H9 (cell line): ENCODE data around the gene MORF4L1. TPM values are rescaled to one million over a fixed set of nuclear protein-coding genes. Genes with fewer than 3 reads are reported as not detected.

Experiments used
- DNase-seq: peaks from one replicate; pipeline ENCODE4 v3.0.0-alpha.2; 2017
- H2AFZ ChIP-seq: one replicate; pipeline ENCODE4 v1.6.1; 2013; ENCODE audit warnings: mild to moderate bottlenecking, low read length, control low read depth, moderate library complexity
- H2AK5ac ChIP-seq: 2 replicates; pipeline ENCODE4 v1.6.1; 2013; ENCODE audit warnings: low read length, control low read depth, mixed read lengths; ENCODE audit not compliant: insufficient read length
- H2BK120ac ChIP-seq: one replicate; pipeline ENCODE4 v1.6.1; 2013; ENCODE audit warnings: low read depth, mild to moderate bottlenecking, low read length, control low read depth, inconsistent platforms; ENCODE audit not compliant: poor library complexity, severe bottlenecking
- H2BK12ac ChIP-seq: 2 replicates; pipeline ENCODE4 v1.6.1; 2013; ENCODE audit warnings: low read length, control low read depth, mixed read lengths, low read depth; ENCODE audit not compliant: insufficient read length
- H2BK15ac ChIP-seq: 2 replicates; pipeline ENCODE4 v1.6.1; 2013; ENCODE audit warnings: low read depth, low read length, control low read depth
- H2BK20ac ChIP-seq: one replicate; pipeline ENCODE4 v1.6.1; 2013; ENCODE audit warnings: low read depth, mild to moderate bottlenecking, low read length, control low read depth, inconsistent platforms; ENCODE audit not compliant: poor library complexity, severe bottlenecking
- H2BK5ac ChIP-seq: 2 replicates; pipeline ENCODE4 v1.6.1; 2013; ENCODE audit warnings: low read length, control low read depth, mixed read lengths; ENCODE audit not compliant: insufficient read length
- H3K14ac ChIP-seq: 2 replicates; pipeline ENCODE4 v1.6.1; 2013; ENCODE audit warnings: low read length, control low read depth; ENCODE audit not compliant: insufficient read depth
- H3K18ac ChIP-seq: 2 replicates; pipeline ENCODE4 v1.6.1; 2013; ENCODE audit warnings: low read depth, mild to moderate bottlenecking, mixed read lengths, low read length, control low read depth; ENCODE audit not compliant: insufficient read length
- H3K23ac ChIP-seq: 2 replicates; pipeline ENCODE4 v1.6.1; 2013; ENCODE audit warnings: low read length, control low read depth, mixed read lengths, low read depth; ENCODE audit not compliant: insufficient read length
- H3K23me2 ChIP-seq: 2 replicates; pipeline ENCODE4 v1.6.1; 2013; ENCODE audit warnings: low read depth, mild to moderate bottlenecking, mixed read lengths, low read length, control low read depth; ENCODE audit not compliant: insufficient read length, poor library complexity, severe bottlenecking
- H3K27ac ChIP-seq: 2 replicates; pipeline ENCODE4 v1.5.1; 2013; ENCODE audit warnings: low read length, control low read depth, mixed read lengths, low read depth; ENCODE audit not compliant: insufficient read length
- H3K27me3 ChIP-seq: 2 replicates; pipeline ENCODE4 v1.6.1; 2013; ENCODE audit warnings: low read length, control low read depth, inconsistent platforms; ENCODE audit not compliant: insufficient read depth
- H3K4ac ChIP-seq: 2 replicates; pipeline ENCODE4 v1.6.1; 2013; ENCODE audit warnings: low read depth, mild to moderate bottlenecking, control low read depth, inconsistent platforms, low read length, moderate library complexity
- H3K4me1 ChIP-seq: 2 replicates; pipeline ENCODE4 v1.6.1; 2013; ENCODE audit warnings: low read length, control low read depth, inconsistent platforms; ENCODE audit not compliant: insufficient read depth
- H3K4me2 ChIP-seq: 2 replicates; pipeline ENCODE4 v1.6.1; 2013; ENCODE audit warnings: low read length, control low read depth, mixed read lengths; ENCODE audit not compliant: insufficient read length, insufficient read depth
- H3K56ac ChIP-seq: 2 replicates; pipeline ENCODE4 v1.6.1; 2013; ENCODE audit warnings: low read depth, mild to moderate bottlenecking, mixed read lengths, low read length, control low read depth; ENCODE audit not compliant: insufficient read length
- H3K79me1 ChIP-seq: 2 replicates; pipeline ENCODE4 v1.6.1; 2013; ENCODE audit warnings: low read depth, mild to moderate bottlenecking, moderate library complexity, low read length, control low read depth, inconsistent platforms; ENCODE audit not compliant: insufficient read depth, poor library complexity, severe bottlenecking
- H3K79me2 ChIP-seq: 2 replicates; pipeline ENCODE4 v1.6.1; 2013; ENCODE audit warnings: low read length, control low read depth, inconsistent platforms; ENCODE audit not compliant: insufficient read depth
- H3K9ac ChIP-seq: 2 replicates; pipeline ENCODE4 v1.6.1; 2013; ENCODE audit warnings: low read length, control low read depth, mixed read lengths; ENCODE audit not compliant: insufficient read length; ENCODE audit errors: extremely low read depth
- H3K9me3 ChIP-seq: one replicate; pipeline ENCODE4 v1.6.1; 2013; ENCODE audit warnings: low read depth, low read length, inconsistent platforms; ENCODE audit not compliant: control insufficient read depth
- H3T11ph ChIP-seq: one replicate; pipeline ENCODE4 v1.6.1; 2013; ENCODE audit warnings: mild to moderate bottlenecking, low read length, control low read depth, inconsistent platforms
- H4K20me1 ChIP-seq: one replicate; pipeline ENCODE4 v1.6.1; 2013; ENCODE audit not compliant: control insufficient read depth, insufficient read length, insufficient read depth
- H4K5ac ChIP-seq: 2 replicates; pipeline ENCODE4 v1.6.1; 2013; ENCODE audit warnings: low read depth, mild to moderate bottlenecking, mixed read lengths, low read length, control low read depth; ENCODE audit not compliant: insufficient read length
- H4K8ac ChIP-seq: replicated peaks from 2 replicates; pipeline ENCODE4 v1.6.1; 2013; ENCODE audit warnings: low read length, control low read depth, mixed read lengths, low read depth; ENCODE audit not compliant: insufficient read length
- H4K91ac ChIP-seq: 2 replicates; pipeline ENCODE4 v1.6.1; 2013; ENCODE audit warnings: low read depth, mild to moderate bottlenecking, moderate library complexity, mixed read lengths, low read length, control low read depth; ENCODE audit not compliant: insufficient read length
- H3K27ac Mint-ChIP-seq, 3 experiments: 2 replicates in 2 of 3; 3 replicates in 1 of 3; pipeline ENCODE4 v1.8.0; 2020 to 2021; ENCODE audit warnings: mixed read lengths in 3 of 3, mild to moderate bottlenecking in 1 of 3, moderate library complexity in 1 of 3
- H3K27me3 Mint-ChIP-seq: 2 replicates; pipeline ENCODE4 v1.8.0; 2021; ENCODE audit warnings: low read depth, mild to moderate bottlenecking, moderate library complexity, mixed read lengths
- H3K36me3 Mint-ChIP-seq, 3 experiments: 2 replicates in 2 of 3; 3 replicates in 1 of 3; pipeline ENCODE4 v1.8.0; 2020 to 2021; ENCODE audit warnings: low read depth in 3 of 3, mixed read lengths in 3 of 3; ENCODE audit not compliant: insufficient read depth in 1 of 3
- H3K4me1 Mint-ChIP-seq, 2 experiments: 2 replicates each; pipeline ENCODE4 v1.8.0; 2020; ENCODE audit warnings: mixed read lengths in 2 of 2
- H3K4me3 Mint-ChIP-seq, 2 experiments: 2 replicates in 1 of 2; 3 replicates in 1 of 2; pipeline ENCODE4 v1.8.0; 2020 to 2021; ENCODE audit warnings: mild to moderate bottlenecking in 2 of 2, mixed read lengths in 2 of 2, moderate library complexity in 1 of 2
- H3K9me3 Mint-ChIP-seq, 2 experiments: 2 replicates in 1 of 2; 3 replicates in 1 of 2; pipeline ENCODE4 v1.8.0; 2020; ENCODE audit warnings: mild to moderate bottlenecking in 2 of 2, mixed read lengths in 2 of 2, moderate library complexity in 1 of 2
- WGBS: extraction: QIAGEN DNeasy Blood & Tissue Kit; methylation state at CpG from one replicate; pipeline ENCODE4 v1.1.7; 2013; ENCODE audit warnings: missing lambda C conversion rate, low lambda C conversion rate, mixed read lengths; ENCODE audit not compliant: insufficient read length; ENCODE audit errors: extremely low coverage; 5-methylcytosine and 5-hydroxymethylcytosine counted together
- total RNA-seq: library from RNA; stranded (reverse); gene quantifications from 2 replicates; pipeline ENCODE4 v1.2.1, GENCODE V29; 2021
- TF ChIP-seq, protein P1 (sequence below): fragments of 200-600 bp; sonication (generic); conservative IDR thresholded peaks from 3 replicates; pipeline ENCODE4 v1.8.0; 2021; ENCODE audit warnings: antibody characterized with exemption, mild to moderate bottlenecking

MORF4L1 gene
- total RNA-seq, 1 experiment from 2014 or later: 544 TPM

DNA sequence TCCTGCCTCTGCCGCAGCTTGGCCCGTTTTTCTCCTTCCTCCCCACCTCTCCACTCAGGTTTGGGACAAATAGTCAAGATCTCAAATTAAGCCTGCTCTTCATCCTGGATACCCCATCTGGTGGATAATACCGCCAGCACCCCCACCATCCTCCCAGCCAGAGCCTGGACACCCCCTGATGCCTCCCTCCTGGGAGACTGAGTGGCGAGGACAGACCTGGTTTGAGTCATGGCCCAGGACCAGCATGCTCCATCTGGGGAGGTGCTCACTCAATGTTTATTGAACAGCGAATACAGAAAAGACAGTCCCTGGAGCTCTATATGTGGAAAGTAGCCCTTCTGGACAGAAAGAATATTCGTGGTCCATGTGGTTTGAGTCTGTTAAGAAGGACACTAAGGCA, 48.8 kb downstream of the MORF4L1 start:
- Mint-ChIP-seq H3K4me3 (no peak overlapping the region), H3K4me1 (no peaks in the 10 kb centered on the region), H3K27ac (peak overlapping the region in 2 of 3 experiments; percentile 11 to 37; a peak in 2 of 7 replicates), H3K36me3 (peaks cover 18 to 45% (median 33%) of the 10 kb centered on the region in 3 experiments), H3K9me3 (no peaks in the 10 kb centered on the region), H3K27me3 (no peaks in the 10 kb centered on the region)
- H2BK15ac ChIP-seq: no peak overlapping the region
- H3K56ac ChIP-seq: no peak overlapping the region
- no peak overlapping the region for H2BK12ac ChIP-seq
- H3T11ph ChIP-seq: no peak overlapping the region
- H2BK5ac ChIP-seq: no peak overlapping the region
- H3K14ac ChIP-seq: no peak overlapping the region
- H3K9me3 ChIP-seq: no peaks in the 10 kb centered on the region
- TF ChIP-seq, protein P1, sequence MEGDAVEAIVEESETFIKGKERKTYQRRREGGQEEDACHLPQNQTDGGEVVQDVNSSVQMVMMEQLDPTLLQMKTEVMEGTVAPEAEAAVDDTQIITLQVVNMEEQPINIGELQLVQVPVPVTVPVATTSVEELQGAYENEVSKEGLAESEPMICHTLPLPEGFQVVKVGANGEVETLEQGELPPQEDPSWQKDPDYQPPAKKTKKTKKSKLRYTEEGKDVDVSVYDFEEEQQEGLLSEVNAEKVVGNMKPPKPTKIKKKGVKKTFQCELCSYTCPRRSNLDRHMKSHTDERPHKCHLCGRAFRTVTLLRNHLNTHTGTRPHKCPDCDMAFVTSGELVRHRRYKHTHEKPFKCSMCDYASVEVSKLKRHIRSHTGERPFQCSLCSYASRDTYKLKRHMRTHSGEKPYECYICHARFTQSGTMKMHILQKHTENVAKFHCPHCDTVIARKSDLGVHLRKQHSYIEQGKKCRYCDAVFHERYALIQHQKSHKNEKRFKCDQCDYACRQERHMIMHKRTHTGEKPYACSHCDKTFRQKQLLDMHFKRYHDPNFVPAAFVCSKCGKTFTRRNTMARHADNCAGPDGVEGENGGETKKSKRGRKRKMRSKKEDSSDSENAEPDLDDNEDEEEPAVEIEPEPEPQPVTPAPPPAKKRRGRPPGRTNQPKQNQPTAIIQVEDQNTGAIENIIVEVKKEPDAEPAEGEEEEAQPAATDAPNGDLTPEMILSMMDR: no peak
- no peak overlapping the region for H4K8ac ChIP-seq
- no peak overlapping the region for H2AFZ ChIP-seq
- H2BK120ac ChIP-seq: no peak overlapping the region
- no peak overlapping the region for H3K9ac ChIP-seq
- no peaks in the 10 kb centered on the region for H3K79me1 ChIP-seq
- H4K20me1 ChIP-seq: no peaks in the 10 kb centered on the region
- no peak overlapping the region for H3K4me2 ChIP-seq
- H2BK20ac ChIP-seq: no peak overlapping the region
- no peak overlapping the region for H3K27ac ChIP-seq
- no peaks in the 10 kb centered on the region for H3K4me1 ChIP-seq
- no peak overlapping the region for H4K5ac ChIP-seq
- H3K18ac ChIP-seq: no peak overlapping the region
- H3K23ac ChIP-seq: no peak overlapping the region
- no peak overlapping the region for H4K91ac ChIP-seq
- WGBS: no CpG with 5 or more reads among the region's 6 CpGs
- no peak for DNase-seq
- no peaks in the 10 kb centered on the region for H3K23me2 ChIP-seq
- H3K79me2 ChIP-seq: no peaks in the 10 kb centered on the region
- H3K4ac ChIP-seq: no peak overlapping the region
- H2AK5ac ChIP-seq: no peak overlapping the region
- no peaks in the 10 kb centered on the region for H3K27me3 ChIP-seq
